Type B pancreatic cell (in vitro differentiated cells): Measurements from ENCODE around the gene MYO5B. TPM values are rescaled to one million over a fixed set of nuclear protein-coding genes. Genes with fewer than 3 reads are reported as not detected.

ENCODE experiments used
- DNase-seq: peaks from one replicate; pipeline ENCODE4 v3.0.0; 2021; ENCODE audit warnings: mixed read lengths; ENCODE audit not compliant: unreplicated experiment; ENCODE audit errors: extremely low spot score
- H3K27ac Mint-ChIP-seq: 2 replicates; pipeline ENCODE4 v1.8.0; 2021; ENCODE audit warnings: mild to moderate bottlenecking, mixed read lengths
- H3K27me3 Mint-ChIP-seq: 2 replicates; pipeline ENCODE4 v1.8.0; 2021; ENCODE audit warnings: mixed read lengths
- H3K36me3 Mint-ChIP-seq: 2 replicates; pipeline ENCODE4 v1.8.0; 2021; ENCODE audit warnings: mixed read lengths
- H3K4me1 Mint-ChIP-seq: one replicate; pipeline ENCODE4 v1.8.0; 2021; ENCODE audit warnings: mixed read lengths; ENCODE audit not compliant: unreplicated experiment
- H3K4me3 Mint-ChIP-seq: 2 replicates; pipeline ENCODE4 v1.8.0; 2021; ENCODE audit warnings: mild to moderate bottlenecking, mixed read lengths
- H3K9me3 Mint-ChIP-seq: 2 replicates; pipeline ENCODE4 v1.8.0; 2021; ENCODE audit warnings: mixed read lengths
- CTCF ChIP-seq: fragments of 200-600 bp; sonication (generic); conservative IDR thresholded peaks from 2 replicates; pipeline ENCODE4 v1.5.0; 2021; ENCODE audit warnings: antibody characterized with exemption, mild to moderate bottlenecking
- total RNA-seq: library from RNA; stranded (reverse); gene quantifications from 2 replicates; pipeline ENCODE4 v1.2.1, GENCODE V29; 2021; ENCODE audit warnings: low replicate concordance

Gene MYO5B
- total RNA-seq, 1 donor from 2014 or later, result 51.7 TPM

GRCh38 chr18:50075772-50076171 lies 119.2 kb downstream of the MYO5B start:
- Mint-ChIP-seq H3K27ac (peak overlapping the region; percentile 50), H3K4me1 (peaks cover 29% of the 10 kb centered on the region), H3K4me3 (no peak overlapping the region), H3K27me3 (no peaks in the 10 kb centered on the region), H3K9me3 (no peaks in the 10 kb centered on the region), H3K36me3 (peaks cover 5% of the 10 kb centered on the region)
- DNase-seq, result no peak
- no peak for TF ChIP-seq CTCF

- Mint-ChIP-seq H3K4me1 (peaks cover 21% of the 10 kb centered on the region), H3K27ac (no peak overlapping the region), H3K27me3 (no peaks in the 10 kb centered on the region), H3K9me3 (no peaks in the 10 kb centered on the region), H3K4me3 (no peak overlapping the region), H3K36me3 (peaks cover 5% of the 10 kb centered on the region)
- DNase-seq, result no peak
- TF ChIP-seq CTCF, result no peak
These were observed 120.5 kb downstream of the MYO5B start for GRCh38 chr18:50074404-50074803.

- H3K4me3 Mint-ChIP-seq, result no peak overlapping the region
- no peaks in the 10 kb centered on the region for H3K9me3 Mint-ChIP-seq
These were observed 121.6 kb downstream of the MYO5B start for GRCh38 chr18:50073319-50073718.

GRCh38 chr18:50072146-50072545 lies 122.8 kb downstream of the MYO5B start:
- peaks cover 21% of the 10 kb centered on the region for H3K4me1 Mint-ChIP-seq
- no peaks in the 10 kb centered on the region for H3K27me3 Mint-ChIP-seq
- H3K27ac Mint-ChIP-seq, result no peak overlapping the region
- DNase-seq, result no peak
- H3K4me3 Mint-ChIP-seq, result no peak overlapping the region
- no peaks in the 10 kb centered on the region for H3K9me3 Mint-ChIP-seq
- no peak for TF ChIP-seq CTCF
- H3K36me3 Mint-ChIP-seq, result peaks cover 5% of the 10 kb centered on the region

More at GRCh38 chr18:50073319-50073718, 121.6 kb downstream of the MYO5B start:
- Mint-ChIP-seq H3K36me3 (peaks cover 5% of the 10 kb centered on the region), H3K27me3 (no peaks in the 10 kb centered on the region), H3K4me1 (peaks cover 21% of the 10 kb centered on the region), H3K27ac (no peak overlapping the region)
- no peak for TF ChIP-seq CTCF
- DNase-seq, result no peak

GRCh38 chr18:50071397-50071796 lies 123.5 kb downstream of the MYO5B start:
- Mint-ChIP-seq H3K27me3 (no peaks in the 10 kb centered on the region), H3K4me1 (peaks cover 21% of the 10 kb centered on the region), H3K9me3 (no peaks in the 10 kb centered on the region), H3K27ac (peak overlapping the region; percentile 61), H3K4me3 (no peak overlapping the region), H3K36me3 (peaks cover 5% of the 10 kb centered on the region)
- no peak for DNase-seq
- no peak for TF ChIP-seq CTCF

GRCh38 chr18:50069422-50069821 lies 125.5 kb downstream of the MYO5B start:
- no peak for DNase-seq
- Mint-ChIP-seq H3K4me3 (no peak overlapping the region), H3K36me3 (peaks cover 5% of the 10 kb centered on the region), H3K9me3 (no peaks in the 10 kb centered on the region), H3K4me1 (peaks cover 14% of the 10 kb centered on the region), H3K27me3 (no peaks in the 10 kb centered on the region), H3K27ac (no peak overlapping the region)
- no peak for TF ChIP-seq CTCF
